Hematopoietic multipotent progenitor cell (in vitro differentiated cells): ENCODE results near the gene TLR4. TPM values are rescaled to one million over a fixed set of nuclear protein-coding genes. Genes with fewer than 3 reads are reported as not detected.

Experiments
- DNase-seq, 3 donors: peaks; one replicate each; pipeline ENCODE4 v3.0.0-alpha.2; 2011 to 2015; ENCODE audit warnings: low read depth in 2 of 3, low spot score in 2 of 3
- small RNA-seq: library from RNA; depleted of rRNA; stranded (forward); fragments of <200 nt; gene quantifications from one replicate; pipeline ENCODE3, GENCODE V24; 2012
- total RNA-seq: library from RNA; depleted of rRNA; stranded (reverse); fragments of >200 nt; gene quantifications from one replicate; pipeline ENCODE4 v1.2.3, GENCODE V29; 2012

Gene TLR4
- total RNA-seq, 1 donor = 2.2 TPM

DNA sequence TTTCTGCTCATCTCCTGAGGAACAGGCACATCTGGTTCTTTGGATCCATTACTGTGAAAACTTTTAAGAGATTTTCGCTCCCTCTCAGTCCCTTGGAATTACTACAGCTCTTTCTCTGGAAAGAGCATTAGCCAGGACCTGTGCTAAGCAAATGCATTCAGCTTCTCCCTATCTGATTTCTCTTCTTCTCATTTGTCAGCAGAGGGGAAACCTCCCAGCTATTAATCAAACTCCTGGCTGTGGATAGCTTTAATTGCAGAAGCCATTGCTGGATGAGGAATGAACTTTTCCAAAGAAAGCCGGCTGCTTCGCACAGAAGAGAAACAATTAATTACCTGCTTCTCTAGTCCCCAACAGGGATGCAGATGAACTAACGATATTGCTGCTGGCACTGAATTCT, 37.9 kb downstream of the TLR4 start:
- DNase-seq = no peak

DNA sequence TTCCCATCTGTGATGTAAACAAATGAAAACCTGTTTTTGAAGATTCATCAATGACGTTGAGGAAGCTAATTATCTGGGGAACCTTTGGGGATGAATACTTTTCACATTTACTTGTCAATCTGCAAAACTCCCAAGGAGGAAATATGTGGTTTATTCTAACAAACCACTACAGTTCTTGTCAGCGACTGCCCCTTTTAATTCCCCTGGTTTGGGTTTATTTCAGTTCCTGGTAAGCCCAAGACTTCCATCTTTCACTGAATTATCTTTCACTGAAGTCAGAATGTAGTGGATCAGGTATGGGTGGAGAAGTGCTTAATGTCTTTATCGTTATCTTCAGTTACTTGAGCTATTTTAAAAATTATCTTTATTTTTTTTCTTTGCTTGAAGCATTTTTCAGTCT, 40.2 kb downstream of the TLR4 start:
- peak in 1 of 3 donors; percentile 16 for DNase-seq

DNA sequence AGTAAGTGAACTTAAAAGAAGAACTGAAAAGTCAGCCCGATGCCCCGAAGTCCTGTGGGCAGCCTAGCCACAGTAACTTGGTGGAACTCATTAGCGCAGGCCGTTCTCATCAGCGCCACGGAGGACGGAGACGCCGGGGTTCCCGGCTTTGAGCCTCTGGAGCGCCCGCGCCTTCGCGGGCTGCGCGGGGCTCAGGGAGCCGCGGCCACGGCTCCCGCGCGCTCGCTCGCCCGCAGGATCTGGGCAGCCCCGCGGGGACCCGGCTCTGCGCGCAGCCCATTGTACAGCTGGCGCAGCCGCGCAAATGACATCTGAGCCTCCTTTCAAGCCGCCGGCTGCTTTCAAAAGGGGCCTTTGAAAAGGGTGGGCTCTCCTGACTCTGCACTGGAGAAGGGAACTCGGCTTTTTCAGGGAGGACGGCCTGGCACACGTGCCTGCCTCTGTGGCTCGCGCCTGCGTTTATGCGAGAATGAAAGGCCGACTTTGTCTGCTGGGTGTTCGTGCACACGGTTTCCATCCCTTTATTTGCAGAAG, 40.7 kb downstream of the TLR4 start:
- DNase-seq = peak in 1 of 3 donors; percentile 26

DNA sequence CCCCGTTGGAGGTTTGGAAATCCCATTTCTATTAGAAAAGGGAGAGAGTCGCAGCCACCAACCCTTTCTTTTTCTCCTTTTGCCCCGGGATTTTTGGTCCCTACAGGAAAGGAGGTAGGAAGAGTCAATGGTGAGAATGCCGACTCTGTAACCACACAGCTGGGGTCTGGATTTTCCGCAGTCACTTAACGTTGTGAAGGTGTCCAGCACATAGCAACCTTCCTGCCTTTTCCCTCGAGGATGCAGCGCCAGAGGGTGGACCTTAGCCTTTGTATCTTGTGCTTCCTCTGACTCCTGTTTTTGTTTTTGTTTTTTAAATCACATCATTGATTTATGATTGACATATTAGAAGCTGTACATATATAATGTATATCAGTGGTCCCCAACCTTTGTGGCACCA, 41.4 kb downstream of the TLR4 start:
- no peak for DNase-seq

DNA sequence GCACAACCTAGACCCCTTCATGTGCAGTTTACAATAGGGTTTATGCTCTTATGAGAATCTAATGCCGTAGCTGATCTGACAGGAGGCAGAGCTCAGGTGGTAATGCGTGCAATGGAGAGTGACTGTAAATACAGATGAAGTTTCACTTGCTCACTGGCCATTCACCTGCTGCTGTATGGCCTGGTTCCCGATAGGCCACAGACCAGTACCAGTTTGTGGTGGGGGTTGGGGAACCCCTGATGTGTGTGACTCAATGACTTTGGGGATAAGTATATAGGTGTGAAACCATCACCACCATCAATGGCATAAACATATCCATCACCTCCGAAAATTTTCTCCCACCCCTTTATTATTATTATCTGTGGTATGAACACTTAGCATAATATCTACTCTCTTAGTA, 42.1 kb downstream of the TLR4 start:
- DNase-seq = no peak

DNA sequence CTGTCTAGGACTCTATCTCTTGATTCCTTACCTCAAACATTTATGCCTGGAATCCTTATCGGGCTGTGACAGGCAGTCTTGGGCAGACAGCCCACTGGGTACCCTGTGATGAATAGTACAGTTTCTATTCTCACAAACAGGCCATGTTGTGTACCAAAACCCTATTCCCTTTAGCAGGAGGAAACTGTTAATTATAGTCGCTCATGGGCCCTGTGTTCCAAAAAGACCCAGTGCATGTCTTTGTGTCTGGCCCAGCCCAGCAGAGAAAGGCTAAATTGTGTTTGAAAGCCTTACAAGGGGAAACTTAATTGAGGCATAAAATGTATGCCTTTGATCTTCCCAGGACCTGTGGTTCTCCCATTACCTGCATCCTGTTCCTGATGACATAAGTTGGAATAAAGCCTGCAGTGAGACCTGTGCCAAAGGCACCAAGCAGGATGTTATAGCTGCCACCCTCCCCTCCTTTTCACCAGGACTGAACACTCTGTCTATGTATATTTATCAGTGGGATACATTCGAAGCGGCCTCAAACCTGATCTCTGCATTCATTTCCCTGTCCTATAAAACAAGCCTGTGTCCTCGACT, 43.3 kb downstream of the TLR4 start:
- DNase-seq = no peak

DNA sequence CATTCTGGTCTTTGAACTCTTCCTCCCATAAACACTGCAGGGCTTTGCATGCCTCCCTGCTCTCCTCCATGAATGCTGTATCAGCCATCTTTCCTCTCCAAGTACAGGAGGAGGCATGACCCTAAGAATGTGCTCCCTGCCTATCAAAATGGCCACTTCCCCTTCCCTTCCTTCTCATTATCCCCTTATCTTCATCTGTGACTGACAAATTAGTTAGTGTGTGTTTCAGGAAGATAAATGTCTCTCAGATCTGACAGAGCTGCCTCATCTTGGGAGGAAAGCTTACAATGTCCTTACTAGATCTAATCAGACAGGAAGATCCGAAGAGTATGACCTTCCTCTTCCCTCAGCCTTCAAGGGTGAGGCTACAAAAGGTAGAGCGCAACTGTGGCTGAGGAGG, 46.2 kb downstream of the TLR4 start:
- DNase-seq = no peak

DNA sequence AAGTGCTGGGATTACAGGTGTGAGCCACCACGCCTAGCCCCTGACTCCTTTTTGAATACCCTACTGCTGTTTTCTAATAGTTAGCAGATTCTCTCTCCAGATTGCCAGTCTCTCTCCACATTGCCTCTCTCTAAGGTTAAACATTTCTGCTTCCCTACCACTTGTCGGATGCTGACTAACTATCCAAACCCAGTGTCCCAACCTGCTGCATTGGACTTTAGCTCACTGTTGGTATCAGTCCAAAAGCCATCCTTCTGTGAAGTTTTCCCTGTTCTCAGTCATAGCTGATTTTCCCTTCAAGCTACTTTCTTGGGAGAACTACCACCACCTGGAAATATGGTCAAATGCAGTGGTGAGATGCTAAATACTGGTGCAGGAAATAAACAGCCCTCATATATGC, 48.7 kb downstream of the TLR4 start:
- DNase-seq = no peak

DNA sequence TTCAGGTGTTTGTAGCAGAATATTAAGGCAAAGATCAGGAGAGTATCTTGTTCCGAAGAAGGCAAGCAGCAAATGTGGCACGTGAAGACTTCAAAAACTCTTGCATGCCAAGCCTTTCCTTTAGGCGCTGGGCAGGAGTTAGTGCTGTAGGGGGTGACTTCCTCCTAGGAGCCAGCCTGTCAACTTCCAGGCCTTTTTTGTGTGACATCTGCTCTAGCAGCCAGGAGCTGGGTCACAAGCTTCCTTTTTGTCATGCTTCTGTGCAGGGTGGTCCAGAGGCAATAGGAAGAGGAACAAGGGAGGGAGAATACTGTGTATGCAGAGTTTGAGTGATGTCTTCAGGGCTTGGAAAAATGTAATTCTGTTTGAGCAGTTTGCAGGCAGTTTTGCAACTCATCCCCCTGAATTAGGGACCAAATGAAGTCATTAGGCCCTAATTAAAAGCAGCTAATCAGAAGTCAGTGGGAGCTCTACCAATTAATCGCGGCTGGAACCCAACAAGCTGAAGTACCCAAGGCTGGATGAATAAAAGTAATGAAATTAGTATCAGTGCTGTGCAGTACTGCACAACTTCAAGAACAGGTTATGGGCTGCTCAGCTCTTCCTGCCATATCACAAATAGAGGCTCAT, 53.5 kb downstream of the TLR4 start:
- DNase-seq = no peak

DNA sequence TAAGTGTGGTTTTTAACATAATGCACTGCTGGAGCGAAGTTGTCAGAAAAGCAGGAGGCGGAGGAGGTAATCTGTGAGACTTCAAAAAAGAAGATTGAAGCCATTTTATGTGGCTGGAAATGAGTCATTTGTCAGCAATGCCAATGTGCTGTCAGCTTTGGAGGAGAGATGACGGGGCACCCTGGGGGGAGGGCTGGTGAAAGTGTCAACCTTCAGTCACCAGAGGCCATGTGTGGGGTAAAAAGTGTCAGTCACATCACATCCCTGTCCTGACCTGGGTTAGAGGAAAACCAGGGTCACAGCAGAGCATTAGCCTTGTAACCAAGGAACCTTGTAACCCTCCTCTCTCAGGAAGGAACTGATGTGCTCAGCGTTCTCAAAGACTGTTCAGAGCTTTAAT, 59.1 kb downstream of the TLR4 start:
- no peak for DNase-seq

DNA sequence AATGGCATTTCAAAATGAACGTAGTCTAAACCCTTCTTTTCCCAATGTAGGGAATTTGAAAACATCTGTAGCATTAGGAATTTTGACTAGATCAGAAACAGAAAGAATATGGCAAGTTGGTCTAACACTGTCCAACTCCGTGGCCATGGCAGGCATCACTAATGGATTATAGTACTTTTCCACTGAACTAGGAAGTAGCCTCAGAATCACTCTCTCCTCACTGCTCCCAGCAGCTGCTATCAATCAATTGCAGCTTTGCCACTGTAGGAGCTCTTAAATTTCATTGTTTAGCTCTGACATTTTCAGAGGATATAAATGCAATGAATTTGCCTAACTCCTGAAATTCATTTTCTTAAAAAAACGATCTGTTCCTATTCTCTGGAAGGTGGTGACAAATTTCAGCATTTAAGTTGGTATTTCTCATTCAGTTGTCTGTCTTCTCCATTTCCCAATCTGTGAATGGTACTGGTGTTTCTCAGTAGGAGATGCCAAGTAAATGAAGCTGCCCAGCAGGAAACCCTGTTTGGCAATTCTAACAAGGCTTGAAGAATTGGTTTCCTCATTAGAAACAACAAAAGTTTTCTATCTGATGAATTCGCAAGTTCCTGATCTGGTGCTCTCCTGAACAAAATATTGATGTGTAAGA, 64.7 kb downstream of the TLR4 start:
- no peak for DNase-seq

DNA sequence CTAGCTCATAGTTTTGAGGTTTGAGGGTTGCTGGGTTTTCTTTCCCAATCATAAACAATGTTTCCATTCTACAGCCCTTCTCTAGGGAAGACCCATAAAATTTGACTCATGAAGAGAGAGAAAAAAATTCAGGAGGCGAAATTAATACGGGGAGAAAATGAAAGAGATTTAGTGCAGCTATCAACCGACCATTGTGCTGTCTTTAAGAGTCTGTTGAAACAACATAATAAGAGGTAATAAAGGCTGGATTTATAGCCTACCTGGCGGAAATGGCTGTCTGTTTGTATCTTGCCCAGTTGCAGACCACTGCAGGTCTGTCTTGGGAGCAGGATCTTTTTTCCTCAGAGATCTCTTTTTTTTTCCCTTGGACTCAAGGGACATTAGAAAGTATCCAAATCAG, 66.9 kb downstream of the TLR4 start:
- DNase-seq = no peak

DNA sequence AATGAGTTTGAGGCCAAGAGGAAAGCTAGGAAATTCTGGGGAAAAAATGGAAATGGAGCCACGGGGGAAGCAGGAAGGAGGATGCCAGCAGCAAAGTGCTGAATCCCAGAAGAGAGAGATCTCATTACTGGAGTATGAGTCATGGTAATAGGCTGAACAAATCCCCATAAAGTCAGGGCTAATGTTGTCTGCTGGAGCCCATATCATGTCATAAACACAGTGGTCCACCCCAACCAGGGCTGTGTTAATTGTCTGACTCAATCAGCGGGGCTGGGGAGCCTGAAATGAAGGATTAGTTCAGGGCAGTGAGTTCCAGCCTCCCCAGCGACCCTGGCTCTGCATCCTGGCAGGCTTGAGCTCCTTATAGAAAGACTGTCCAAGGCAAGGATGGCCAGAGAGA, 68.8 kb downstream of the TLR4 start:
- DNase-seq = no peak

Small RNA genes lying within 50 kb of the gene (small RNA-seq; reads per million reads assigned to genes)
- gene RNU6-1082P = not detected
